ENCODE data around the gene PPP3CA.

GRCh38 chr4:101089168-101089567, 258.2 kb downstream of the PPP3CA start:
- no peak for TF ChIP-seq CTCF (optimal IDR thresholded peaks at IDR 0.05 in 1 of 3, IDR thresholded peaks at IDR 0.05 in 1 of 3, conservative IDR thresholded peaks at IDR 0.05 in 1 of 3; ENCODE audit: extremely low read depth in 1 of 3, insufficient read depth in 2 of 3, low read length in 3 of 3)
- TF ChIP-seq EZH2 (IDR thresholded peaks at IDR 0.05; ENCODE audit: low read length): no peak
